ENCODE measurements around the gene SRRM5.

- TF ChIP-seq CTCF (IDR thresholded peaks at IDR 0.05) (no peak), POLR2A (IDR thresholded peaks at IDR 0.05) (no peak)
Observed at GRCh38 chr19:43574424-43575155, 37.3 kb upstream of the SRRM5 start.

Measured in esophagus squamous epithelium (tissue), 4 donors.